ENCODE measurements around the gene TBCCD1. TPM values are rescaled to one million over a fixed set of nuclear protein-coding genes. Genes with fewer than 3 reads are reported as not detected.
A peak's percentile ranks its signal among the peaks of the same experiment; 100 is the strongest.

TBCCD1 gene
- total RNA-seq, 1 donor from 2014 or later: 12.5 TPM

DNA sequence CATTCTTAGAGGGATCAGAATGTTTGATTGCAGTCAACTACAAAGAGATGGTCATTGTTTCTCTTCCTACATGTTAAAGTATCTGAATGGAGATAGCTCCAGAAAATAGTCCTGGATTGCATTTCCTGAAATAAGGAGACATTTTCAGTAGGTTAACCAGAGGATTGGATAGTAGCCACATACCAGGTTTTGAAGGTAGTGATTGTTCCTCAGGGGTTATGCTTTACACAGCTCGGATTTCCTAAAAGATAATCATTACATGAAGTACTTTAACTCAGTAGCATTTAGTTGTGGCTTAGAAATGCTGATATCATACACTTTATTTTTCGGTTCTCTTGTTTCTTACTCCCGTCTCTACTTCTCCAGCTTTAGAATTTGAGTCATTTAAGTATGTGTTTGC is 13.6 kb upstream of the TBCCD1 start:
- no peak for DNase-seq
- Mint-ChIP-seq H3K4me3 (ENCODE audit: unreplicated experiment) (no peak overlapping the region), H3K27ac (ENCODE audit: unreplicated experiment) (no peak overlapping the region), H3K36me3 (ENCODE audit: unreplicated experiment) (peaks cover 9% of the 10 kb centered on the region), H3K4me1 (ENCODE audit: low read depth, unreplicated experiment) (no peaks in the 10 kb centered on the region), H3K27me3 (ENCODE audit: unreplicated experiment) (no peaks in the 10 kb centered on the region), H3K9me3 (ENCODE audit: unreplicated experiment) (no peaks in the 10 kb centered on the region)
- TF ChIP-seq, protein P1, sequence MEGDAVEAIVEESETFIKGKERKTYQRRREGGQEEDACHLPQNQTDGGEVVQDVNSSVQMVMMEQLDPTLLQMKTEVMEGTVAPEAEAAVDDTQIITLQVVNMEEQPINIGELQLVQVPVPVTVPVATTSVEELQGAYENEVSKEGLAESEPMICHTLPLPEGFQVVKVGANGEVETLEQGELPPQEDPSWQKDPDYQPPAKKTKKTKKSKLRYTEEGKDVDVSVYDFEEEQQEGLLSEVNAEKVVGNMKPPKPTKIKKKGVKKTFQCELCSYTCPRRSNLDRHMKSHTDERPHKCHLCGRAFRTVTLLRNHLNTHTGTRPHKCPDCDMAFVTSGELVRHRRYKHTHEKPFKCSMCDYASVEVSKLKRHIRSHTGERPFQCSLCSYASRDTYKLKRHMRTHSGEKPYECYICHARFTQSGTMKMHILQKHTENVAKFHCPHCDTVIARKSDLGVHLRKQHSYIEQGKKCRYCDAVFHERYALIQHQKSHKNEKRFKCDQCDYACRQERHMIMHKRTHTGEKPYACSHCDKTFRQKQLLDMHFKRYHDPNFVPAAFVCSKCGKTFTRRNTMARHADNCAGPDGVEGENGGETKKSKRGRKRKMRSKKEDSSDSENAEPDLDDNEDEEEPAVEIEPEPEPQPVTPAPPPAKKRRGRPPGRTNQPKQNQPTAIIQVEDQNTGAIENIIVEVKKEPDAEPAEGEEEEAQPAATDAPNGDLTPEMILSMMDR (IDR thresholded peaks at IDR 0.05; ENCODE audit: partially characterized antibody, unreplicated experiment): no peak

DNA sequence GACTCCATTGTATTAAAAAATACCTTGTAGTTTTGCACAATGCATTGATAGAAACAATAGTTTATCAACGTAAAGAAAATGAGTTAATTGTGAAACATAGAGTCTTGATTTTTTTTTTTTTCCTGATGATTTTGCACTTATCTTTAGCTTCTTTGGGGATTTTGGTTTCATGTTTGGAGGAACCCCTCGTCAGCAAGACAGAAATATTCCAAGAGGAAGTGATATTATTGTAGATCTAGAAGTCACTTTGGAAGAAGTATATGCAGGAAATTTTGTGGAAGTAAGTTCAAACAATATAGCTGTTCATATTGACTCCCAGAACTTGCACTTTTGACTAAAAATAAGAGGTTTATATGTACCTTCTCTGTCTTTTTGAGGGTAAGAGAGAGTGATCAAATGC is 10.4 kb upstream of the TBCCD1 start:
- Mint-ChIP-seq H3K4me1 (ENCODE audit: low read depth, unreplicated experiment) (no peaks in the 10 kb centered on the region), H3K9me3 (ENCODE audit: unreplicated experiment) (no peaks in the 10 kb centered on the region), H3K36me3 (ENCODE audit: unreplicated experiment) (no peaks in the 10 kb centered on the region), H3K27me3 (ENCODE audit: unreplicated experiment) (no peaks in the 10 kb centered on the region), H3K4me3 (ENCODE audit: unreplicated experiment) (no peak overlapping the region), H3K27ac (ENCODE audit: unreplicated experiment) (no peak overlapping the region)
- no peak for DNase-seq
- TF ChIP-seq, protein P1 (IDR thresholded peaks at IDR 0.05; ENCODE audit: partially characterized antibody, unreplicated experiment): no peak

DNA sequence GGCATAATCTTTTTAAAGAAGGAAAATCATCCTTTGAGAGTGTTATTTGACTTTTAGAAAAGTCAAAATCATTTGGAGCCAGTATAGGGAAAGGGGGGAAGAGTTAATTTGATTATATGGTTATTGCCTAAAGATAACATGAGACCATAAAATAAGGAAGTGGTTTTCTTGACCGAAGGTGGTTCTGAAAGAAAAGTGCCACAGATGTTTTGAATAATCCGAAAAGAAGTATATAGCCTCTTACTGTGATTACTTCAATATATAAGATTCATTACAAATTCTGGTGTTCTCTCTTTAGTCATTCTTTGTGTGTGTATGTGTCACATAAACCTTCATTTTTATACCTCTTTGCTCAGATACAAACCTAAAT is 4.5 kb upstream of the TBCCD1 start:
- Mint-ChIP-seq H3K9me3 (ENCODE audit: unreplicated experiment) (peaks cover 4% of the 10 kb centered on the region), H3K4me1 (ENCODE audit: low read depth, unreplicated experiment) (peaks cover 10% of the 10 kb centered on the region)

DNA sequence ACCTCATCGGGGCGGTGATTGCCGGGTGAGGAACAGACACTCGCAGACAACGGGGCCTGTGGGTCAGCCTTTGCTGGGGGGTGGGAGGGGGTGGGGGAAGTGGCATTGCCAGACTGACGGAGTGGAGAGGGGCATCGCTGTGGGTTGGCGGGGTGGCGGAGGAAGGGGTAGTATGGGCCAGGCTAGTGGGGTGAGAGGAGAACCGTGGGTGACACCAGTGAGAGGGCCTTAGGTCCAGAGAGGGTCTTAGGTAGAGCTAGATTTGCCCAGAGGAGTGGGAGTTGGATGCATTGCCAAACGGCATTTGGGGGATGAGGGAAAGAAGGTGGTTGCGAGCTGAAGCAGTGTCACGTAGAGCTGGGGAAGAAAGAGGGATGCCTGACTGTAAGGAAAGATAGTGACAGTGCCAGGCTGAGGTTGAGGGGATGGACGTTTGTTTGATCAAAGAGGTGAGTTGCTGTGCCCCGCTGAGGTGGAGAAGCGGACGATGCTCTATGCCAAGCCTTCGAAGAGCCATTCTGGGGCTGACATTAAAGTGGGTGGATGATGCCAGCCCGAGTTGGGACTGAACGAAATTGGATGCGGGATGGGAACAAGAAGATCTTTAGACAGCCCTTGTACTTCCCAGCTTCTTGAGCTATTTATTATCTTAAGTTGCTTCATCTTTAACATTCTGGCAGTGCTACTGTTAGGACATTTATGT is 4.0 kb upstream of the TBCCD1 start:
- peak overlapping the region; percentile 48 for H3K27ac Mint-ChIP-seq (ENCODE audit: unreplicated experiment)
- TF ChIP-seq, protein P1 (IDR thresholded peaks at IDR 0.05; ENCODE audit: partially characterized antibody, unreplicated experiment): no peak
- peaks cover 4% of the 10 kb centered on the region for H3K9me3 Mint-ChIP-seq (ENCODE audit: unreplicated experiment)
- H3K36me3 Mint-ChIP-seq (ENCODE audit: unreplicated experiment): no peaks in the 10 kb centered on the region
- peak overlapping the region; percentile 94 for H3K4me3 Mint-ChIP-seq (ENCODE audit: unreplicated experiment)
- peaks cover 10% of the 10 kb centered on the region for H3K4me1 Mint-ChIP-seq (ENCODE audit: low read depth, unreplicated experiment)
- DNase-seq: peak; percentile 21
- H3K27me3 Mint-ChIP-seq (ENCODE audit: unreplicated experiment): peaks cover 11% of the 10 kb centered on the region

More for the DNA sequence above, 4.5 kb upstream of the TBCCD1 start:
- DNase-seq: no peak
- peak overlapping the region; percentile 94 for H3K4me3 Mint-ChIP-seq (ENCODE audit: unreplicated experiment)
- no peak overlapping the region for H3K27ac Mint-ChIP-seq (ENCODE audit: unreplicated experiment)
- H3K27me3 Mint-ChIP-seq (ENCODE audit: unreplicated experiment): peaks cover 11% of the 10 kb centered on the region
- TF ChIP-seq, protein P1 (IDR thresholded peaks at IDR 0.05; ENCODE audit: partially characterized antibody, unreplicated experiment): no peak
- H3K36me3 Mint-ChIP-seq (ENCODE audit: unreplicated experiment): no peaks in the 10 kb centered on the region

DNA sequence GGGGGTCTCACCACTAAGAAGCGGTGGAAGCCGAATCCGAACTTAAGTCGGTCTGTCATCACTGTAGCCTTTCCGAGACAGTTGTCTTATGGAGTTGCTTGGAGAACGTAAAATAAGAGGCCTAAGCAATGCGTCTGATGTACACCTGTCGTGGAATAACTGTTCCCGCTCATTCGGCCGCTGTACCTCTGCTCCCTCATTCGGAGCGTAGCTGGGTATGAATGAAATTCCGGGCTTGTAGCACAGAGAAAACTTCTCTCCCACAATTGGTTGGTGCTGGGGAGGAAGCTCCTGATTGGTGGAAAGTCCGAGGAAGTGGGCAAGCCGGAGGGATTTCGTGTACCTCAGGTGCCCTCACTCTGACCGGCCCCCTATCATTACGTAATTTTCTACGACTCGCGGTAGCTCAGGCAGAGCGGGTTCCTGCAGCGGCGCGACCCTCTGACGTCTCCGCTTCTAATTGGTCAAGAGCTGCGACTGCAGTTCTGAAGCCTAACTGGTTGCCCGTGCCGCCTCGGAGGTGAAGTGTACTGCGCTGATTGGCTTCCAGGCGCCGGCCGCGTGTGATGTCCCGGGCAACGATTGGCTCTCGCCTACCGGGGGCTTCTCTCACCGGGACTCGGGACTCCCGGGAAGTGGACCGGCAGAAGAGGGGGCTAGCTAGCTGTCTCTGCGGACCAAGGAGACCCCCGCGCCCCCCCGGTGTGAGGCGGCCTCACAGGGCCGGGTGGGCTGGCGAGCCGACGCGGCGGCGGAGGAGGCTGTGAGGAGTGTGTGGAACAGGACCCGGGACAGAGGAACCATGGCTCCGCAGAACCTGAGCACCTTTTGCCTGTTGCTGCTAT is 3.2 kb upstream of the TBCCD1 start, which contains the start of gene DNAJB11:
DNAJB11 (plus strand) TSS at position 625 of the 845 bp plus-strand sequence; CDS start at position 803, 178 bp downstream.
- TF ChIP-seq, protein P1 (IDR thresholded peaks at IDR 0.05; ENCODE audit: partially characterized antibody, unreplicated experiment): no peak
- peak within 1 kb of the TSS; percentile 94 for H3K4me3 Mint-ChIP-seq (ENCODE audit: unreplicated experiment)
- peaks cover 10% of the 10 kb centered on the region for H3K4me1 Mint-ChIP-seq (ENCODE audit: low read depth, unreplicated experiment)
- no peaks in the 10 kb centered on the region for H3K36me3 Mint-ChIP-seq (ENCODE audit: unreplicated experiment)
- peak within 1 kb of the TSS; percentile 48 for H3K27ac Mint-ChIP-seq (ENCODE audit: unreplicated experiment)
- H3K27me3 Mint-ChIP-seq (ENCODE audit: unreplicated experiment): peaks cover 11% of the 10 kb centered on the region
- peak; percentile 97 for DNase-seq
- peaks cover 4% of the 10 kb centered on the region for H3K9me3 Mint-ChIP-seq (ENCODE audit: unreplicated experiment)

Measured in glutamatergic neuron (in vitro differentiated cells).